GM19035 (cell line): ENCODE measurements around the gene PCA3.

Experiments used
- ATAC-seq: cut with Tn5 transposase; IDR thresholded peaks from one replicate; pipeline ENCODE4 v1.9.1; 2021; ENCODE audit not compliant: unreplicated experiment

Gene PCA3

DNA sequence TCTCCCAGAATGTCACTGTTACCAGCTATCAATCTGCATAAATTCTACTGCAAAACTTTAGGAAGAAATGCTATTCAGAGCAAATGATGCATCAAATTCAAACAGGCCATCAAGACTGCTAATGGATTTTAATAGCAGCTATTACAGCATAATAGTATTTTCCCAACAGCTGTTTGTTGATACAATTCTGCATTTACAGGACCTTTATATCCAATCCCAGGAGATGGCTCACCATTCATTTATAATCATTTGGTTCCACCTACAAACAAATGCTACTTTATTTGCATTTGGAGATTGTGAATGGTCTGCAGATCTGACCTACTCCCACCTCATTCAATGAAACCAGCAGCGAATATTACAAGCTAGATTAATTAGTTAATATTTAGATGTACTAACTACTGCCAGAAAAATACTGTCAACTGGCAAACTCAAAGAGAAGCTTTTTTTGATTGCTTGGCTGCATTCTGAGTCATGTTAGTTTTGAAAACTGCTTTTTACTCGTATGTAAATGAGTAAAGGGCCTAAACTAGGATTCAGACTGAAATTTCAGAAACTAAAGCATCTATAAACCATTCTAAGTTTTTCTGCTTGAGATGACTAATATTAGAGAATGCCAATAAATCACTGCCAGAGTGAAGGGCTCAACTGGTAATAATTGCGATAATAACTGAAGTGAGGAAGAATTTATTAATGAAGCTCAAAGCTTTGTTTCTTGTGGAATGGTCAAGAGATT, 7.1 kb upstream of the PCA3 start:
- ATAC-seq: no peak

DNA sequence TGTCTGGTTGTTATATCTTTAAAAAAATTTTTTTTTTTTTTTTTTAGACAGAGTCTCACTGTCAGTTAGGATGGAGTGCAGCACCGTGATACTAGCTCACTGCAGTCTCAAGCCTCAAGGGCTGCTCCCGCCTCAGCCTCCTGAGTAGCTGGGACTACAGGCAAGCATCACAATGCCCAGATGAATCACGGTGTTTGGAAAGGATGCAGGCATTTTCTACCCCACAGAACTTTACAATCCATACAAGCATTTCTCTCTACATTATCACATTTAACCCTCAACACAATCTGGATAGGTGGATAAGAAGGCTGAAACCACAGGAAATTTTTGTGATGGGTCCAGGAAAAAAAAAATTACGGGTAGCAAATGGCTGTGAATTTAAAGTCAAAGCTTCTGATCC, 5.8 kb upstream of the PCA3 start:
- ATAC-seq: no peak

DNA sequence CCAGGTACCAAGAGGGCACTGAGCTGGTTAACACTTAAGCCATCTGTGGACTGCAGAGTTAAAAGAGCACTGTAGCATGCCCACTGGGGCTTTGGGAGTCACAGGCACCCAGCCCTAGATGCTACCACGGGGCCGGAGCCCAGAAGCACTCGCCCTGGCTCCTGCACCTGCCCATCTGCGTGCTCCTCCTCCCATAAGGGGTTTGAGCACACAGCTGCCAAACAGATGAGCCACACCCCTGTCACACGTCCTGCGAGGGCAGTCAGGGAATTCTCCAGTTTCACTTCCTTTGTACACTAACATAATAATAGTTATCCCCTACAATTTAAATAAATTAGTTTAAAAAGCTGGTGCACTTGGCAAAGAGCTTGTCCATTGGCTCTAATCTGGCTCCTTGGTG, 4.5 kb upstream of the PCA3 start:
- no peak for ATAC-seq

DNA sequence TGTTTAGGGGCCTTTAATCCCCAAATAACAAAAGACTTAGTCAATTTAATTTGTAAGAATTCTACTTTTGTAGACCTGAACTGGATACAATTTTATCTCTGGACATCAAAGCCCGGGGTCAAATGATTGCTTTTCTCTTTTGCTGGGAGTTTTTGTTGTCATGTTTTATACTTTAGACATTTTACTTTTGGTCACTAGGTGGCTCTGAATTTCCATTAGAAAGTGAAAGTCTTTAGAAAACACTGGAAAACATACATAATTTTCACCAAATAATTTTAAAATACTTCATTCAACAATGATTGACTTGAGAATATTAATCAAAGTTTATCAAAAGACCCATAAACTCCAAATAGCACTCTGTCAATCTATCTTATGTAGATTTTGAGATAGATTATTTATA, 2.8 kb upstream of the PCA3 start:
- no peak for ATAC-seq

DNA sequence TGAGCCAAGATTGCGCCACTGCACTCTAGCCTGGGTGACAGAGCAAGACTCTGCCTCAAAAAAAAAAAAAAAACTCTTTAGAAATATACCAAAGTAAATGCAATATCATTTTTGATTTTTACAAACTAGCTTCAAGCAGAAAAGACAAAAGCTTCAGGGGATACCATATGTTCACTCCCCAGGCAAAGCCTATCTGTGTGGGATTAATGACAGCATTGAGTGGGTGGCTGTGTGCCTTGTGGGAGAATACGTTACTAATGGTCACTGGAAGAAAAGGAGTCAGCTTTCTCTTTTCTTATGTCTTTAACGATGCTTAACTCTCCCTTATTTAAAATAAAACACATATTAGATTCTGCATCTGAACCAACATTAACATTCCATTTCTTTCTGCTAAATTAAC, 1.9 kb downstream of the PCA3 start:
- no peak for ATAC-seq

DNA sequence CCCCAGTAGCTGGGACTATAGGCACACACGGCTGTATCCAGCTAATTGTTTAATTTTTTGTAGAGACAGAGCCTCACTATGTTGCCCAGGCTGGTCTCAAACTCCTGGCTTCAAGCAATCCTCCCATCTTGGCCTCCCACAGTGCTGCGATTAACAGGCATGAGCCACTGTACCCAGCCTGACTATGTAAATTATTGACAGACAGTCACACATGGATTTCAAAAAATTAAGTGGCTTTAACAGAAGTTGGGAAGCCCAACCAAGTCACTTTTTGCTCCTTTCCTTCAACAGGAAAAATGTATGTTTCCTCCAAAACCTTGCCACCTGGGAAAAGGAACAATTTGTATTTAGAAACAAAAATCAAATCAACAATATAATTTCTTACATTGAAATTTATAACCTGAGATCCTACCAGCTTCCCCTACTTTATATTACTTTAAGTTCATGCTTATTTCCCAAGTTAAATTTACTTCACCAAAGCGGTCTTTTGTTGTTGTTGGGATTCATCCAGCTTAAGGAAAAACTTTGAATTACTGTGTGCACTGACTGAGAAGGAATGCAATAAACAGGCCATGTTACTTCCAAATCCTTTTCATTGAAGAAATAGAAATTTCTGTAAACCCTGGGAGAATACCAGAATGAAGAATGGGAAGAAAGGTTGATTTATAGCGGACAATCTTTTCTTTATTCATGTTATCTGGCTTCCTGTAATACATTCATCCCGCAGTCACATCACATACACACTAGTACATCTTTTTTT, 8.6 kb downstream of the PCA3 start:
- no peak for ATAC-seq

DNA sequence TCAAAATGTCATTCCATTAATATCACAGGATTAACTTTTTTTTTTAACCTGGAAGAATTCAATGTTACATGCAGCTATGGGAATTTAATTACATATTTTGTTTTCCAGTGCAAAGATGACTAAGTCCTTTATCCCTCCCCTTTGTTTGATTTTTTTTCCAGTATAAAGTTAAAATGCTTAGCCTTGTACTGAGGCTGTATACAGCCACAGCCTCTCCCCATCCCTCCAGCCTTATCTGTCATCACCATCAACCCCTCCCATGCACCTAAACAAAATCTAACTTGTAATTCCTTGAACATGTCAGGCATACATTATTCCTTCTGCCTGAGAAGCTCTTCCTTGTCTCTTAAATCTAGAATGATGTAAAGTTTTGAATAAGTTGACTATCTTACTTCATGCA, 20.6 kb downstream of the PCA3 start:
- no peak for ATAC-seq

DNA sequence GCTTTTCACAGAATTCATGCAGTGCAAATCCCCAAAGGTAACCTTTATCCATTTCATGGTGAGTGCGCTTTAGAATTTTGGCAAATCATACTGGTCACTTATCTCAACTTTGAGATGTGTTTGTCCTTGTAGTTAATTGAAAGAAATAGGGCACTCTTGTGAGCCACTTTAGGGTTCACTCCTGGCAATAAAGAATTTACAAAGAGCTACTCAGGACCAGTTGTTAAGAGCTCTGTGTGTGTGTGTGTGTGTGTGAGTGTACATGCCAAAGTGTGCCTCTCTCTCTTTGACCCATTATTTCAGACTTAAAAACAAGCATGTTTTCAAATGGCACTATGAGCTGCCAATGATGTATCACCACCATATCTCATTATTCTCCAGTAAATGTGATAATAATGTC, 21.3 kb downstream of the PCA3 start:
- ATAC-seq: no peak

DNA sequence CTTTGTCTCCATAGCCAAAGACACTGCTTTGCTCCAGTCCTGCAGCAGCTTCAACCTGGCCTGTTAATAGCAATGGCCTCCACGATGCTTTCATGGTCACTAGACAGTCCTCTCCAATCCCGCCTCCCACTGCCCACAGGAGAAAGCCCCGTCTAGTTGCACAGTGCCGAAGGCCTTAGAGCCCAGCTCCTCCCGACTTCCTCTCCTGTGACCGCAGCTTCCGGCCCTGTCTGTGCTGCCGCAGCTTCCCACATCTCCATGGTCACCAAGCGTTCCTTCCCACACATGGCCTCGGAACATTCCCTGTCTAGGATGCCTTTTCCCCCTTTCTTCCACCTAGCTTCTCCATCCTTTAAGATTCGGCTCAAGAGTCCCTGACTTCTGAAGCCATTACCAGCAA, 23.4 kb downstream of the PCA3 start:
- no peak for ATAC-seq

DNA sequence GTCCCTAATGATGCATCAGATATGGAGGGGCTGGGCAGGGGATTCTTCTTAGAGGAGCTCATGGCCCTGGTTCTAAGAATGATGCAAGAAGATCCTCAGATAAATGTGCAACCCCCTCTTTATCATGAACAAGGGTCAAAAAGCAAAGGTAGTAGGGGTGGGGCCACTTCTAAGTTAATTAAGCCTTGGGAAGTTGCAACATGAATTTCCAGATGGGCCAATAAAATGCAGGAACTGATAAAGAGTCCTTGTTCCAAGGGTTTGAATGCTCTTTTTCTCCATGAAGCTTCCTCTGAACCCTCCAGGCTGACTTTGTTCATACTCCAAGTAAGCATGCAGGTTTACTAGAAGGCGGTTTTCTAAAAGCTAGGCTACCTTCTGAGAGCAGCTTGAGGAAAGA, 25.6 kb downstream of the PCA3 start:
- ATAC-seq: no peak

DNA sequence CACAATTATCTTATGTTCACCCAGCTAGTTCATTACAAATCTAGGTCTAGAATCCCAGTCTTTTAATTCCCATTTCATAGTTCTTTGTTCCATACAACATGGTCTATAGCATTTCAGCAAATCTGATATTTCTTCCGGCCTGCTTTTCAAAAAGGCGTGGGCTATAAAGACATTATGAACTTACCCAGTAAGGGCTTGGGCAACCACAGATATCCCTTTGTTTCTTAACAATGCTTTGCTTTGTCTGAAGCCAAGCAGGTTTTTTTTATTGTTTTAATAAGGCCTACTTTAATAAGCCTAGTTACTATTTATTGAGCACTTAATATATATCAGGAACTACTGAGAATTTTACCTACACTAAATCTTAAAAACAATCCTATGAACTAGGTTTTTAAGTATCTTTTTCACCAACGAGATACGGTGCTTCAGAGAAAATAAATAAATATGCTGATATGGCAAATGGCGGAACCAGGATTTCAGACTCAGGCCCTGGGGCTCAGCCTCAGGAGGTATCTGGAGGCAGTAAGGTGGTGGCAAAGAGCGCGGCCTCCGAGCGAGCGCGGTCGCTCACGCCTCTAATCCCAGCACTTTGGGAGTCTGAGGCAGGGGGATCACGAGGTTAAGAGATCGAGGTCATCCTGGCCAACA, 29.7 kb downstream of the PCA3 start:
- no peak for ATAC-seq

DNA sequence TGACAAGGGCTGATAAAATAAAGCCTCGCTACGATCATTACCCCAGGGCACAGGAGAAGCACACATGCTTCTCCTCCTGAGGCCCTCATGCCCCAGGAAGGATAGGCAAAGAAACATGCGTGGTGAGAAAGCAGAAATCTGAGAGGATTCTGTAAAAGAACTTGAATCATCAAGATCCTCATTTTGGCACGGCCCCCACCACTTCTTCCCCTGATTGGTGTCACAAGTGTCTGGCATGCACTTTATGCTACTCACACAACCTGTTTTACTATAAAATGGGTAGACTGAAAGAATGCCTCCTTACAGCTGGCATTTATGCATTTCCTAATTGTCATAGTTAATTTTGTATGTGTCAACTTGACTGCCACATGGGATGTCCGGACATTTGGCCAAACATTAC, 32.1 kb downstream of the PCA3 start:
- no peak for ATAC-seq

DNA sequence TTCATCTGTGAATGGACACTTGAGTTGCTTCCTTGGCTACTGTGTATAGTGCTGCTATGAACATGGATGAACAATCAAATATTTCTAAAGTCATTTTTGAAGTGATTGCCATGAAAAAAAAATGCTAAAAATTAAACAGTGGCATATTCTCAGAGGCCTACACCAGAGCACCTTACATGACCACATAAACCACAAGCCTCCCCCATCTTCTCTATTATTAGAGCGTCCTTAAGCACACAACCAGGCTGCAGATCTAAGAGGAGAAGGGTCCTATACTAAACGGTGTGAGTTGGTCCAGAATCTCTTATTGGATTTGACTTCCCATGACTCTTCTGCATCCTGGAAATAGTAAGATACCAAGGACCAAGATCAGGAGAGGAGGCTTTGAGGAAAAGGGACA, 34.3 kb downstream of the PCA3 start:
- ATAC-seq: no peak

DNA sequence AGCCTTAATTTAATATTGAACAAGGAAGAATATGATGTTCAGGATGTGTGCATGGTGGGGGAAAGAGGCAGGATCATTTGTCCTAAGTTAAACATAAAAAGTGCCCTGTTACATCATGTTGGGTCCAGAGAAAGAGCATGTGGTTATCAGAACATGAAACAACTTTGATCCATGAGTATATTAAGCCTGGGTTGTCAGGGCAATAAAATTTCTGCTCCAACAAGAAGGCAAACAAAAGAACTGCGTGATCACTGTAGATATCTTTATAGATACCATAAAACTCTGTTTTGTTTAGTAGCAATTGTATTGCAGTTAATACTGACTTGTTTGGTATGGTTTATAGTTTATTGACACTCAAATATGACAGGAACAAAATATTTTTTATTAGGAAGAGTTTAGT, 35.2 kb downstream of the PCA3 start:
- no peak for ATAC-seq

DNA sequence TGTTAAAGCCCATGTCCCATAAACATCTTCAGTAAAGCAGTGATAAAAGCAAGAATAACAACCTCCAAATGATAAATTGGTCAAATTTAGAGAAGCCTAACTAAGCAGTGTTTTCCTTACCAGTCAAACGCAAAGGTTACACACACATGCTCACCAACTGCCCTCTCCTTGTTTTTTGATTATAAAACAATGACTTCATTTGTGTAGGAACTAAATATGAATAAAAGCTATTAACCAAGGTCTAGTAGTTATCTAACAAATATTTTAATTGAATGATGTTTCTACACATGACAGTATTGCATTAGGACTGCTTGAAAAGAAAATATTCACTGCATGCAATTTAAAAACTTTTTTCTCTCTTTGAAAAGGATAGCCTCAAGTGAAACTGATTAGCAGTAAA, 36.7 kb downstream of the PCA3 start:
- ATAC-seq: no peak

DNA sequence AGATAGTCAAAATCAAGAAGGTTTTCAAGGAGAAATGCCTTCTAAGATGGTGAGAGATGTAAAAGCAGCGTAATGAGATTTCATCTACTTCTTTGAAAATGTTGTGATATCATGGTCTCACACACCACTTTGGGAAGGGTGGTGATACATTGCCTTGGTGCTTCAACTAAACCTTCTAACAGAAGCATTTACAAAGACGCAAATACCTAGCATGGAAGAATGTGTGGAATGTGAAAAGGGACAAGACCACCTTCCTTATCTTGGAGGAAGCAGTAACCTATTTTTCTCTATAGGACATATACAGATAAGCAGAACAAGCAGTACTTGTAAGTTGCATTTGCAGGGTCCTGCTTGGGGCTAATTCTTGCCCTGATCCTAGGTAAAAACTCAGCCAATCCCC, 38.8 kb downstream of the PCA3 start:
- ATAC-seq: no peak

DNA sequence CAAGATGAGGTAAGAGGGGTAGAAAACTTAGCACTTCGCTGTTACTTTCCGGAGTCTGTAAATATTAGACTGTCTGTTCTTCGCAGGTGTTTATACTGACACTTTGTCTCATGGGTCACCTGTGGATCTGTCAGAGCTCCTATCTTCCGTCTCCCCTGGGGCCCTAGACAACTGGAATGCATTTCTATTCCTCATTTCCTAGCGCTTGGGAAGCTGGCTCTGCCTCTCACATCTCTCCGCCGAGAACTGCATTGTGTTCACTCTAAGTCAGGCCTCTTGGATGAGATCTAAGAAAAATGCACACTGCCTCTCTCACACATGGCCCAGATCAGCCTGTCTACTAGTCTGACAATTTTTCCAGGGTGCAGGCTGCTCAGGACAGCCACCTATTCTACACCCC, 39.5 kb downstream of the PCA3 start:
- ATAC-seq: no peak

DNA sequence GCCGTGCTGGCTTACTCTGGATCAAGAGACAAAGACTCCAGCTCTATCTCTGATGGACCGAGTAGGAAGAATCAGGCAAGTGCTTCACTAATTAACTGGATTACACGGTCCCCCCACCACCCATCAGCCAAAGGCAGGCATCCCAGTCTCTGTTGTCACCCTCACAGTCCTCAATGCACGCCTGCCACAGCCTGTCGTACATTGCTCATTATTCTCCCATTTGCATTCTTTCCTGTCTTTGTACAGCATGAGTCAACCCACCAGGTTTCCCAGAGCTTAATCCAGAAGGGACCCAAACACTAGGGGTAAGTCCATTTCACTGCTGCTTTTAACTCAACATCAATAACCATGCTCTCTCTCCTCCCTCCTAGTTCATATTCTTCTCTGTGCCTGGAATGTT, 44.4 kb downstream of the PCA3 start:
- no peak for ATAC-seq

DNA sequence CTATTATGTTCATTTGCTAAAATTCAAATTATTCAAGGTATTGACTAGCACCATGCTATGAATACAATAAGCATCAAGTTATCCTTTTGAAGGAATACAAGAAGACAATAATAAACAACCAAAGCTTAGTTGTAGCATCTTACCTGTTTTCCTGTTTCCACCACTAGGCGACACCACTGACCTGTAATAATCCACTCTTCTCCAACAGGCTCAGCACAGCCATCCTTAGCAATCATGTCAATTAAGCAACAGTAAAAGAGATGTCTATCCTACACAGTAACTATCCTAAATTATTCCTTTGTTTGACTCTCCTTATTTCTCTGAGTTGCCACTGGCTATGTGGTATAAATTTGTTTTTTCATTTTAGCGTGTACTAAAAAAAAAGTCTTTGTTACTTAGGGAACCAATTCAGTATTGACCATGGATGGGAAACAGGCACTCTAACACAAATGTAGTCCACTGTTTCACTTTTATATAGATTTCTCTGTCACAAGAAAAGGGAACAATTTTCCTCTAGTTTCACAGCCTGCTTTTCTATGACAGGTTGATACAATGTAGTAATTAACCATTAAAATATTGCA, 46.2 kb downstream of the PCA3 start:
- peak; percentile 86 for ATAC-seq

DNA sequence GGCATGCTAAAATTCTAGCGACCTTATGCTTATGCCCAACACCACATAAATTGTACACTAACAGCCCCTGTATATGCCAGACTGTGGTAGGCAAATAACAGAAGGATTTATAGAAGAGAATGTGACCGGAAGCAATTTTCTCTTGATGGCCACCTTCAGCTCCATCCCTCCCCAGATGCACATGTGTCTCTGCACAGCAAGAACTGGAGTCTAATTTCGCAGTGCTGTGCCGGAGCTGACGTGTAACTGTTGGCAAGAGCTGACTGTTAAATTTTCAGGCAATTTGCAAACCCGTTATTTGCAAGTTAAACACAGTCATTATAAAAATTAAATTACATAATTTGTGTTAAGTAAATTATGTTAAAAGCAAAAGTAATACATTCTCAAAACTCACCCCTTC, 48.4 kb downstream of the PCA3 start:
- no peak for ATAC-seq

DNA sequence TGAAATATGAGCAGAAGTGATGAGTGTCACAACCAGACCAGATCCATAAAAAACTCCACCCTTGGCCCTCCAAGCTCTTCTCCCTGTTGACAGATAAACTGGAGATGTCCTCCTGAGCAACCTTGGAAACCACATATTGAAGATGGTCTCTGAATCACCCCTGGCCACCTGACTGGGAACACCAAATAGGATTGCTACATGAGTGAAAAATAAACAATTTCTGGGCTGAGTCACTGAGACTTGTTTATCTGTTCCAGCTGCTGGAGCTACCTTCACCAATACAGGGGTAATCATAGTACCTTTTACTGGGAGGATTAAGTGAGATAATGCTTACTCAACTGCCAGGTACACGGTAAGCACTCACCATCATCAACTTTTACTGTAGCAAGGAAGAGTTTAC, 53.3 kb downstream of the PCA3 start:
- ATAC-seq: no peak

DNA sequence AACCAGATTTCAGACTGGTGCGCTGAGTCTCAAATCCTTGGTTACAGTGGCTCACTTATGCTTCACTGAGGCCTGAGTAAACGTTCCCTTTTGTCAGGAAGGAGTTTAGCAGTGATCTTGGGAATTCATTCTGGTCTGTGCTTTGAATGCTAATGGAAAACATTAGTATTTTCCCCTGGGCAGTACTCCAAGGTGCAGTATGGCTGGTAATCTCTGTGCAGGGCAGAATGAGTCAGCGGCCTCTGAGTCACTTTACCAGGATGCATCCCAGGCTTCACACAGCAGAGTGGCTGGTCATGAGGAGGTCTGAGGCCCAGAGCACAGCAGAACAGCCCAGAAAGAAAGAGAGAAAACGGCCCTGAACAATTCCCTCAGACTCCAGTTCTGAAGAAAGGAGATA, 54.0 kb downstream of the PCA3 start:
- ATAC-seq: no peak
